Karpas-422 (cell line): ENCODE data around the gene RFC4. TPM values are rescaled to one million over a fixed set of nuclear protein-coding genes. Genes with fewer than 3 reads are reported as not detected.

ENCODE experiments used
- DNase-seq: peaks from one replicate; pipeline ENCODE4 v3.0.0-alpha.2; 2015
- H2AFZ ChIP-seq: fragments of 200-600 bp; sonication (generic); 2 replicates; pipeline ENCODE4 v1.6.1; 2014; ENCODE audit warnings: antibody characterized with exemption, low read length, mixed read lengths
- H3K27ac ChIP-seq: fragments of 200-600 bp; sonication (generic); 2 replicates; pipeline ENCODE4 v1.5.1; 2014; ENCODE audit warnings: mild to moderate bottlenecking, low read length, moderate library complexity
- H3K27me3 ChIP-seq: fragments of 200-600 bp; sonication (generic); 2 replicates; pipeline ENCODE4 v1.6.1; 2014; ENCODE audit warnings: low read length, mixed read lengths
- H3K36me3 ChIP-seq: fragments of 200-600 bp; sonication (generic); 2 replicates; pipeline ENCODE4 v1.6.1; 2014; ENCODE audit warnings: low read length, mixed read lengths; ENCODE audit not compliant: insufficient read depth
- H3K4me1 ChIP-seq: fragments of 200-600 bp; sonication (generic); 2 replicates; pipeline ENCODE4 v1.6.1; 2014; ENCODE audit warnings: mild to moderate bottlenecking, low read length, mixed read lengths
- H3K4me2 ChIP-seq: fragments of 200-600 bp; sonication (generic); 2 replicates; pipeline ENCODE4 v1.6.1; 2014; ENCODE audit warnings: low read length, low read depth, mild to moderate bottlenecking; ENCODE audit not compliant: poor library complexity, severe bottlenecking
- H3K4me3 ChIP-seq: fragments of 200-600 bp; sonication (generic); 2 replicates; pipeline ENCODE4 v1.5.1; 2014; ENCODE audit warnings: mild to moderate bottlenecking, antibody characterized with exemption, low read length, mixed read lengths
- H3K79me2 ChIP-seq: fragments of 200-600 bp; sonication (generic); 2 replicates; pipeline ENCODE4 v1.6.1; 2014; ENCODE audit warnings: mild to moderate bottlenecking, low read length, mixed read lengths
- H3K9ac ChIP-seq: fragments of 200-600 bp; sonication (generic); 2 replicates; pipeline ENCODE4 v1.6.0; 2014; ENCODE audit warnings: low read length
- H3K9me2 ChIP-seq: fragments of 200-600 bp; sonication (generic), shearing (Covaris generic); replicated peaks from 2 replicates; pipeline ENCODE4 v1.6.0; 2014; ENCODE audit warnings: mild to moderate bottlenecking, low read length, moderate library complexity; ENCODE audit not compliant: insufficient read depth
- H3K9me3 ChIP-seq: fragments of 300-700, 200-600 bp; sonication (generic); 2 replicates; pipeline ENCODE4 v1.6.1; 2014; ENCODE audit warnings: low read length, mixed read lengths
- H4K20me1 ChIP-seq: fragments of 200-600 bp; sonication (generic); 2 replicates; pipeline ENCODE4 v1.6.1; 2014; ENCODE audit warnings: mild to moderate bottlenecking, antibody characterized with exemption, low read length, low read depth; ENCODE audit not compliant: insufficient read depth
- total RNA-seq: library from RNA; depleted of rRNA; stranded (reverse); fragments of >200 nt; shearing (Covaris generic); gene quantifications from 2 replicates; pipeline ENCODE4 v1.2.3, GENCODE V29; 2014; ENCODE audit warnings: low replicate concordance

The RFC4 gene
- total RNA-seq, 1 experiment from 2014 or later: 80.7 TPM

- H4K20me1 ChIP-seq: peaks cover 54% of the 10 kb centered on the region
- no peak overlapping the region for H3K9ac ChIP-seq
- H3K4me2 ChIP-seq: peak overlapping the region; percentile 87
- no peaks in the 10 kb centered on the region for H3K9me2 ChIP-seq
- peaks cover 49% of the 10 kb centered on the region for H3K4me1 ChIP-seq
- H3K4me3 ChIP-seq: no peak overlapping the region
- peak; percentile 70 for DNase-seq
- H2AFZ ChIP-seq: no peak overlapping the region
- peaks cover 26% of the 10 kb centered on the region for H3K79me2 ChIP-seq
- no peaks in the 10 kb centered on the region for H3K9me3 ChIP-seq
- peaks cover 64% of the 10 kb centered on the region for H3K36me3 ChIP-seq
- no peak overlapping the region for H3K27ac ChIP-seq
- H3K27me3 ChIP-seq: no peaks in the 10 kb centered on the region
Observed at GRCh38 chr3:186787642-186788481, 18.4 kb downstream of the RFC4 start.

- peak overlapping the region; percentile 99; the same call in 1 of the 2 replicates for H3K9ac ChIP-seq
- H3K4me1 ChIP-seq: peaks cover 50% of the 10 kb centered on the region
- H4K20me1 ChIP-seq: peaks cover 54% of the 10 kb centered on the region
- peak overlapping the region; percentile 86 for H3K4me3 ChIP-seq
- H3K27me3 ChIP-seq: no peaks in the 10 kb centered on the region
- H3K36me3 ChIP-seq: peaks cover 58% of the 10 kb centered on the region
- peak; percentile 69 for DNase-seq
- H3K9me2 ChIP-seq: no peaks in the 10 kb centered on the region
- peaks cover 28% of the 10 kb centered on the region for H3K79me2 ChIP-seq
- H3K9me3 ChIP-seq: no peaks in the 10 kb centered on the region
- H2AFZ ChIP-seq: no peak overlapping the region
- H3K4me2 ChIP-seq: peak overlapping the region; percentile 87
- 0 out of 2 replicates have a peak overlapping the region, but pooled peaks have one; percentile 97 for H3K27ac ChIP-seq
Observed at GRCh38 chr3:186786922-186787321, 19.4 kb downstream of the RFC4 start.

- no peaks in the 10 kb centered on the region for H3K27me3 ChIP-seq
- H4K20me1 ChIP-seq: peaks cover 54% of the 10 kb centered on the region
- peak; percentile 57 for DNase-seq
- peak overlapping the region; percentile 97 for H3K27ac ChIP-seq
- no peaks in the 10 kb centered on the region for H3K9me3 ChIP-seq
- H3K9me2 ChIP-seq: no peaks in the 10 kb centered on the region
- peak overlapping the region; percentile 99 for H3K9ac ChIP-seq
- H3K4me1 ChIP-seq: peaks cover 46% of the 10 kb centered on the region
- peaks cover 28% of the 10 kb centered on the region for H3K79me2 ChIP-seq
- peak overlapping the region; percentile 87 for H3K4me2 ChIP-seq
- peaks cover 58% of the 10 kb centered on the region for H3K36me3 ChIP-seq
- H2AFZ ChIP-seq: no peak overlapping the region
- peak overlapping the region; percentile 86 for H3K4me3 ChIP-seq
Observed at GRCh38 chr3:186785495-186786018, 20.7 kb downstream of the RFC4 start.

- no peaks in the 10 kb centered on the region for H3K27me3 ChIP-seq
Observed at GRCh38 chr3:186784820-186785494, 21.3 kb downstream of the RFC4 start.

GRCh38 chr3:186783731-186784515 is 22.4 kb downstream of the RFC4 start:
- Histone ChIP-seq H4K20me1 (peaks cover 54% of the 10 kb centered on the region), H3K79me2 (peaks cover 28% of the 10 kb centered on the region)

More at GRCh38 chr3:186784820-186785494, 21.3 kb downstream of the RFC4 start:
- Histone ChIP-seq H3K9me3 (no peaks in the 10 kb centered on the region), H3K9me2 (no peaks in the 10 kb centered on the region), H3K27ac (peak overlapping the region; percentile 97), H4K20me1 (peaks cover 54% of the 10 kb centered on the region), H3K9ac (peak overlapping the region; percentile 99), H3K4me3 (peak overlapping the region; percentile 86), H3K79me2 (peaks cover 28% of the 10 kb centered on the region), H3K4me1 (peaks cover 46% of the 10 kb centered on the region), H2AFZ (no peak overlapping the region), H3K36me3 (peaks cover 58% of the 10 kb centered on the region), H3K4me2 (peak overlapping the region; percentile 87)
- DNase-seq: peak; percentile 56

GRCh38 chr3:186783058-186783730 is 23.1 kb downstream of the RFC4 start, which contains the start of gene EIF4A2:
Gene EIF4A2, plus strand, starts transcription at chr3:186783577. Its CDS starts 34 bp downstream, at chr3:186783611.
- H3K9me3 ChIP-seq: no peaks in the 10 kb centered on the region
- H2AFZ ChIP-seq: peak within 1 kb of the TSS; percentile 98
- H3K4me2 ChIP-seq: peak within 1 kb of the TSS; percentile 87
- peak within 1 kb of the TSS; percentile 86 for H3K4me3 ChIP-seq
- H4K20me1 ChIP-seq: peaks cover 47% of the 10 kb centered on the region
- peaks cover 46% of the 10 kb centered on the region for H3K4me1 ChIP-seq
- no peaks in the 10 kb centered on the region for H3K27me3 ChIP-seq
- peaks cover 48% of the 10 kb centered on the region for H3K36me3 ChIP-seq
- DNase-seq: peak; percentile 97
- H3K79me2 ChIP-seq: peaks cover 28% of the 10 kb centered on the region
- no peaks in the 10 kb centered on the region for H3K9me2 ChIP-seq
- H3K27ac ChIP-seq: peak within 1 kb of the TSS; percentile 97
- peak within 1 kb of the TSS; percentile 99 for H3K9ac ChIP-seq

More at GRCh38 chr3:186783731-186784515, 22.4 kb downstream of the RFC4 start:
- Histone ChIP-seq H3K9me2 (no peaks in the 10 kb centered on the region), H2AFZ (no peak overlapping the region), H3K4me2 (peak overlapping the region; percentile 87), H3K9ac (peak overlapping the region; percentile 99), H3K27me3 (no peaks in the 10 kb centered on the region), H3K9me3 (no peaks in the 10 kb centered on the region), H3K27ac (peak overlapping the region; percentile 97), H3K36me3 (peaks cover 55% of the 10 kb centered on the region), H3K4me1 (peaks cover 46% of the 10 kb centered on the region), H3K4me3 (peak overlapping the region; percentile 86)
- DNase-seq: peak; percentile 90

GRCh38 chr3:186782542-186783057 is 23.7 kb downstream of the RFC4 start:
- H3K27me3 ChIP-seq: no peaks in the 10 kb centered on the region
- H4K20me1 ChIP-seq: peaks cover 41% of the 10 kb centered on the region
- peak overlapping the region; percentile 97 for H3K27ac ChIP-seq
- no peaks in the 10 kb centered on the region for H3K9me3 ChIP-seq
- no peaks in the 10 kb centered on the region for H3K9me2 ChIP-seq
- H3K79me2 ChIP-seq: peaks cover 28% of the 10 kb centered on the region
- peak overlapping the region; percentile 87 for H3K4me2 ChIP-seq
- peak overlapping the region; percentile 86 for H3K4me3 ChIP-seq
- H3K4me1 ChIP-seq: peaks cover 43% of the 10 kb centered on the region
- peak; percentile 82 for DNase-seq
- H3K9ac ChIP-seq: peak overlapping the region; percentile 99
- H3K36me3 ChIP-seq: peaks cover 42% of the 10 kb centered on the region
- H2AFZ ChIP-seq: peak overlapping the region; percentile 98
